ENCODE results near the gene ZNF766. TPM values are rescaled to one million over a fixed set of nuclear protein-coding genes. Genes with fewer than 3 reads are reported as not detected.

Gene ZNF766
- total RNA-seq, 1 experiment from 2014 or later = 32.9 TPM

DNA sequence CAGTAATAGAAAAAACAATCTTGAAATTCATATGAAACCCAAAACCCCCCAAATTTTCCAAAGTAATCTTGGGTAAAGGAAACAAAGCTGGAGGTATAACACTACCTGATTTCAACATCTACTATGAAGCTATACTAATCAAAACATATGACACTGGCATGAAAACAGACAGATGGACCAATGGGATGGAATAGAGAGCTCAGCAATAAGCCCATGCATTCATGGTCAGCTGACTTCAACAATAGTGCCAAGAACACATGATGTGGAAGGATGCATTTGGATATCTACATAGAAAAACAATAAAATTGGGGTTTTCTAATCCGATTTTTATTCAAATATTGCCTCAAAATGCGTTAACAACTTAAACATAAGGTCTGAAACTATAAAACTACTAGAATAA, 32.2 kb upstream of the ZNF766 start:
- H3K4me3 Mint-ChIP-seq = no peak overlapping the region
- DNase-seq (ENCODE audit: low spot score) (no peak), ATAC-seq (no peak)
- 0 out of 2 replicates have a peak, but pooled peaks cover 4% of the 10 kb centered on the region for H3K4me1 Mint-ChIP-seq
- no peaks in the 10 kb centered on the region for H3K9me3 Mint-ChIP-seq
- no peak for TF ChIP-seq USF2 (CRISPR knock-in tag; IDR thresholded peaks at IDR 0.05)
- no peaks in the 10 kb centered on the region for H3K36me3 Mint-ChIP-seq
- ChIA-PET CTCF (interaction anchor here (0.6 to 1.4 kb wide), 5 partner anchors 8 to 209 kb away, joined by 3 to 6 read pairs (median 3); partner anchors contain the start of genes ZNF614 and ZNF616), POLR2A (no interaction called here)
- no peak overlapping the region for H3K27ac Mint-ChIP-seq
- peaks cover 10% of the 10 kb centered on the region for H3K27me3 Mint-ChIP-seq (ENCODE audit: low read depth)

- Mint-ChIP-seq H3K36me3 (no peaks in the 10 kb centered on the region), H3K9me3 (no peaks in the 10 kb centered on the region), H3K4me3 (no peak overlapping the region), H3K27ac (no peak overlapping the region), H3K27me3 (ENCODE audit: low read depth) (peaks cover 10% of the 10 kb centered on the region), H3K4me1 (0 out of 2 replicates have a peak, but pooled peaks cover 4% of the 10 kb centered on the region)
- peak; percentile 59 for DNase-seq (ENCODE audit: low spot score)
- ChIA-PET POLR2A (no interaction called here), CTCF (interaction anchor here (0.6 to 1.4 kb wide), 3 partner anchors 9 to 99 kb away, joined by 3 to 6 read pairs (median 3); partner anchors contain the start of gene ZNF616)
- ATAC-seq = peak; percentile 72
- no peak for TF ChIP-seq FOXP4 (CRISPR knock-in tag; IDR thresholded peaks at IDR 0.05)
- TF ChIP-seq E2F4 (CRISPR knock-in tag; IDR thresholded peaks at IDR 0.05; ENCODE audit: borderline replicate concordance, low read depth) = no peak
- no peak for TF ChIP-seq JUN (CRISPR knock-in tag; IDR thresholded peaks at IDR 0.05)
- TF ChIP-seq ZNF317 (CRISPR knock-in tag; IDR thresholded peaks at IDR 0.05; ENCODE audit: borderline replicate concordance, low read depth) = no peak
- TF ChIP-seq EMX1 (CRISPR knock-in tag; IDR thresholded peaks at IDR 0.05) = no peak
- peak; percentile 79 for TF ChIP-seq CTCF (IDR thresholded peaks at IDR 0.05)
These were observed 31.5 kb upstream of the ZNF766 start for GRCh38 chr19:52237771-52238400.

GRCh38 chr19:52244021-52244420, 25.4 kb upstream of the ZNF766 start:
- TF ChIP-seq FOXK1 (CRISPR knock-in tag; IDR thresholded peaks at IDR 0.05) = no peak
- no peak for TF ChIP-seq ZNF317 (CRISPR knock-in tag; IDR thresholded peaks at IDR 0.05; ENCODE audit: borderline replicate concordance, low read depth)
- TF ChIP-seq FOXJ3 (CRISPR knock-in tag; IDR thresholded peaks at IDR 0.05; ENCODE audit: borderline replicate concordance) = no peak
- no peak for TF ChIP-seq GABPB1 (CRISPR knock-in tag; IDR thresholded peaks at IDR 0.05)
- ChIA-PET POLR2A (no interaction called here), CTCF (no interaction called here)
- no peak overlapping the region for H3K27ac Mint-ChIP-seq
- ATAC-seq (no peak), DNase-seq (ENCODE audit: low spot score) (no peak)
- no peaks in the 10 kb centered on the region for H3K4me1 Mint-ChIP-seq
- no peaks in the 10 kb centered on the region for H3K9me3 Mint-ChIP-seq
- peaks cover 7% of the 10 kb centered on the region for H3K27me3 Mint-ChIP-seq (ENCODE audit: low read depth)
- no peaks in the 10 kb centered on the region for H3K36me3 Mint-ChIP-seq
- H3K4me3 Mint-ChIP-seq = no peak overlapping the region

GRCh38 chr19:52248241-52248640, 21.1 kb upstream of the ZNF766 start:
- Mint-ChIP-seq H3K27ac (no peak overlapping the region), H3K4me3 (no peak overlapping the region), H3K4me1 (no peaks in the 10 kb centered on the region), H3K27me3 (ENCODE audit: low read depth) (peaks cover 4% of the 10 kb centered on the region), H3K9me3 (peaks cover 14% of the 10 kb centered on the region), H3K36me3 (no peaks in the 10 kb centered on the region)
- peak; percentile 32; the same call in 1 of the 2 replicates for TF ChIP-seq CTCF (IDR thresholded peaks at IDR 0.05)
- TF ChIP-seq NR3C1 (CRISPR knock-in tag; conservative IDR thresholded peaks at IDR 0.05; ENCODE audit: low read depth) = no peak
- peak; percentile 72 for DNase-seq (ENCODE audit: low spot score)
- peak; percentile 92 for ATAC-seq
- ChIA-PET CTCF (interaction anchor here (0.7 to 2.3 kb wide), 10 partner anchors 8 to 217 kb away, joined by 3 to 14 read pairs (median 4); partner anchors contain the start of gene ZNF610), POLR2A (no interaction called here)
